GM21390 (cell line): ENCODE measurements around the gene ADK.
"Not testable (repeated sequence)": the region's sequence is repeated elsewhere in the genome, so short reads cannot be mapped to it uniquely, and the experiment has no call there.

Experiments used
- ATAC-seq: cut with Tn5 transposase; IDR thresholded peaks from one replicate; pipeline ENCODE4 v1.9.1; 2021; ENCODE audit not compliant: unreplicated experiment

The ADK gene

DNA sequence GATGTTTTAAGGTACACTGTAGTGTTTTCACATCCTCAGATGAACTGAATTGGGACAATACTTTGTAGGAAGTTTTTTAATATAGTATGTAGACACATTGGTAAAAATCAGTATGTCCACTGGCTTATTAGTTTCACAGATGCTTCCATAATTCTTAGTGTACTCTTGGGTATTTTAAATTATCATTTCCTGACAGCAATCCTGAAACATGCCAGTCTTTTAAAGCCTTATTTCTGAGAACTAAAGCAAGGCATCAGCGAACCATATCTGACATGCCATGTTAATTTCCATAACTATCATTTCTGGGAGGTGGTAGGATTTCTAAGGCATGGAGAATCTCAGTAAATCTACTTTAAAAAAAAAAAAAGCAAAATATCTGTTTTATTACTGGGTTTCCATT, 266.4 kb downstream of the ADK start:
- ATAC-seq = no peak

DNA sequence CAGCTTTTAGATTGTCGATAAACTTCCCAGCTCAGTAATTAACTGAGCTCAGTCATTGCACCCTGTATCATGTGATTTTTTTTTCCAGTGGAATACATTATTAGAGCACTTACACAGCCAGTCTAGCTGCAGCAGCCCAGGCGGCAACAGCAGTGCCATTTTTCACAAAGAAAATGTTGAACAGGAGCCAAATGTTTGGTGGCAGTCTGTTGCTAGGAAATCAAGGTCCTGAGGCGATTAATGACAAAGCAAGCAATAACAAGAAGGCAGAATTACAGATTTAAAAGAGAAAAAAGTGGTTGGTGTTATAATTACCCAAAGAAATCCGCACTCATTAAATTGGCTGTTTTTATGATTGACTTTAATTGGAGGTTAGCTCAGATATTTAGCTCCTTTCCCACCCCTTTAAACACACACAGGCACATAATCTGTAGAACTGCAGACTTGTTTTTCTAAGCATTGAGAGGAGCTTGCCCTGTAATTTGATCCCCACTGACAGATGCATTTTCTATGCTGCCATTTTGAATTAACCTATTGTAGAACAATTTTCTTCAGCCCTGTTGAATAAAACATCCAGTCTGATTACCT, 267.4 kb downstream of the ADK start:
- ATAC-seq = no peak

GRCh38 chr10:74419491-74419951, 268.5 kb downstream of the ADK start:
- ATAC-seq = no peak

DNA sequence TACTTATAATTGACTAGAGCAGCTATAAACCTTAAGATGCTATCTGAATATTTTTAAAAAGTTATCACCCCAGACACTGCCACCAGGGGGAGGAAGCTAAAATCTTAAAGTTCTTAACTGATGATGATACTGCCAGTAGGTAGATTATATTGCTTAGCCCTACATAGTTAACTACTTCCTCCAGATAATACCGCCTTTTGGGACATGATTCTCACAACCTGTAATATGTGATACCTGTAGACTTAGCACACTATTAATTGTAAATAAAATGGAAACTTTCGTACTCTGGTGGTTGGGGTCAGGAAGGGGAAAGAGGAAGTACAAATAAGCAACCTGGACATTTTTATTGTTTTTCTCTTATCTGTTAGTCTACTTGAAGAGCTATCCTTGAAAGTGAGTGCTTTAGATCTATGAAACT, 268.9 kb downstream of the ADK start:
- ATAC-seq = no peak

DNA sequence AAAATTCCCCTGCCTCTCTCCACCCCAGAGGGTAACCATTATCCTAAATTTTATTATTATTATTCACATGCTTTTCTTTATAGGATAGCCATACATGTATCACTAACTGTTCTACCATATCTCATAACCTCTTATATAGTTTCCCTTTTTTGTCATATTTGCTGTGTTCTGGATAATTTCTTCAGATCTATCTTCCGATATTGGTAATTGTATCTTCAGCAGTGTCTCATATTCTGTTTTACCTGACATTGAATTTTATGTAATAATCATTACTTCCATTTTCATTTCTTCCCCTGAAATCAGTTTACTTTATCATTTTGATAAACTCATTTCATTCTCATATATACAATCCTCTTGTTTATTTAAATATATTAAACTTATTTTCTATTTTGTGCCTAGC, 273.5 kb downstream of the ADK start:
- ATAC-seq = no peak

GRCh38 chr10:74425456-74426001, 274.5 kb downstream of the ADK start:
- no peak for ATAC-seq

DNA sequence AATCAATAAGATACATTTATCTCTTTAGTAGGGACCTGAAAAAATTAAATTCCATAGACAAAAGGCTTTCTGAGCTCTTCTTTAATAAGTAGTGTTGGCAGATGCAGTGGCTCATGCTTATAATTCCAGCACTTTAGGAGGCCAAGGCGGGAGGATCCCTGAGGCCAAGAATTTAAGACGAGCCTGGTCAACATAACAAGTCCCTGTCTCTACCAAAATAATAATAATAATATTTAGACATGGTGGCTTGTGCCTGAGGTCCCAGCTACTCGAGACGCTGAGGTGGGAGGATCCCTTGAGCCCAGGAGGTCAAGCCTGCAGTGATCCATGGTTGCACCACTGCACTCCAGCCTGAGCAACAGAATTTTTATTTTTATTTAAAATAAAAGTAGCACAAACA, 280.8 kb downstream of the ADK start:
- no peak for ATAC-seq

DNA sequence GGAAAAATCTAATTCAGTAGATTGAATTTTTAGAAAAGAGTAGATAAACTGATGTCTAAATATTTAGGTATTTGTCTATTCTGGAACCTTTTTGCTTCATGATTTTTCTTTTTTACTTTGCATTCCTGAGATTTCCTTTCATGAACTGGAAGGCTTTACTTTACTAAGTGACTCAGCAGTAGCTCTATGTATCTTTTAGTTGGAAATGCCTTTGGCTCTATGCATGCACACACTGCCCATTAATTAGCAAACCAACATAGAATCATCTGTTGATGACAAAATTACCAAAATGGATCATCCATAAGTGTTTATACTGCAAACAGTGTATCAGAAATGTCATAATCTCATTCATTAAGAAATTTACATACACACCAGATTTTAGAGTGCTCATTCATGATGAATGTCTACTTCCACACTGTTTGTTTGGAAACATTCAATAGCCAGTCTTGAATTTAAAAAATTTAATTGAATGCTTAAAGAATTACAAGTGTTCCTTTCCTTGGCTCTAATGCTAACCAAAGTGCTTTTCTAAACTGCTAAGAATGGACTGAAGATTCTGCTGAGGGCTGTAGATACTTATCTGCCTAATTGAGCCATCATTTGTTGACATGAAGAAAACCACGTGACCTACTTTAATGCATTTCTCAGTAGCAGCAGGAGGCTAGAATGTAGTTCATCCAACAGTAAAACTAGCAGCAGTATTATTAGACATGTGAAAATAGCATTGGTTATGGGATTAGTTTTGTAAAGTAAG, 282.0 kb downstream of the ADK start:
- no peak for ATAC-seq

DNA sequence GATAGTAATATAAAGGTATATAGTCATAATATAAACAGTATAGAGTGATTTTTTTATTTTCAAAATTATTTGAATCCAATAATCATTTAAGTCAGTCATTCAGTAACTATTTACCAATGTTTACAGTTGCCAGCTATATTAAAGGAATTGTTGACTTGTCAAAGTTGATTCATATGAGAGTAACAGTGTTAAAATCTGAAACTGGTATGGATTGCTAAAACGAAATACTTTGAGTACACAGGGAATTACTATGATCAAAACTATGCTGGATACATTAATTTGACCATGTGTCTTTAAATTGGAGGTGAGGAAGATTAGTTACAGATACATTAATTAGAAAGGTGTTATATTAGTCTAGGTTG, 282.6 kb downstream of the ADK start:
- no peak for ATAC-seq

DNA sequence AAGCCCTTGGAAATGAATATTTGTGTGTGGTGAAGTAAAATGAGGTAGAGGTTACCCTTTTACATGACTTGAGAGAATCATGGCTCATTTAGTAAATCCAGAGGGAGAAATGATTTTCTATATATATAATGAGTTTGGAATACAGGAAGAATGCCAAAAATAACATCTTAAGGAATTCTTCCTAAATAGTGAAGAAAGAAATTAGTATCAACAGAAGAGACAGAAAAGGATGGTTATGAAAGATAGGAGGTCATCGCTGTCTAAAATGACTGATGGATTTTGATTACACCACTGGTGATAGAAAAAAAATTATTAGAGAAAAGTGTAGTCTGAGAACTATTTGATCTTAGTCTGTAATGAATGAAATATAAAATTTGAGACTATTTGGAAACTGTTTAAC, 283.0 kb downstream of the ADK start:
- no peak for ATAC-seq

DNA sequence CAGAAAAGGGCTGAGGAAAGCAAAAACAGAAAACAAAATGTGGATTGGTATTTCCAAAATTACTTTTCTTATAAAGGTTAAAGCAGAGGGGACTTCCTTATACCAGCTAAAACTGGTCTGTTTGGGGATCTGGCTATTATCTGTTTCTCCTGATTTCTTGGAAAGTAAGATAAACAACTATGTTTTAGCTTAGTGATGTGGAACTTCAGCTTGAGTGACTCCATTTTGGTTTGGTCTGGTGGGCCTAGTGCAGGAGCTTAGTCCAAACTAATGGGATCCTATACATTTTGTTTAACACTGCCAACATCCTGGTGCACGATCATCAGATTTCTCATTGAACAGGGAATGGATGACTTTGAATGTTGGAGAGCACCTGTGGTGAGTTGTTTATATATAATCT, 283.5 kb downstream of the ADK start:
- no peak for ATAC-seq

GRCh38 chr10:74436523-74437170, 285.6 kb downstream of the ADK start:
- no peak for ATAC-seq

GRCh38 chr10:74437822-74438221, 286.8 kb downstream of the ADK start:
- no peak for ATAC-seq

- no peak for ATAC-seq
These were observed 288.2 kb downstream of the ADK start for GRCh38 chr10:74439213-74439612.

DNA sequence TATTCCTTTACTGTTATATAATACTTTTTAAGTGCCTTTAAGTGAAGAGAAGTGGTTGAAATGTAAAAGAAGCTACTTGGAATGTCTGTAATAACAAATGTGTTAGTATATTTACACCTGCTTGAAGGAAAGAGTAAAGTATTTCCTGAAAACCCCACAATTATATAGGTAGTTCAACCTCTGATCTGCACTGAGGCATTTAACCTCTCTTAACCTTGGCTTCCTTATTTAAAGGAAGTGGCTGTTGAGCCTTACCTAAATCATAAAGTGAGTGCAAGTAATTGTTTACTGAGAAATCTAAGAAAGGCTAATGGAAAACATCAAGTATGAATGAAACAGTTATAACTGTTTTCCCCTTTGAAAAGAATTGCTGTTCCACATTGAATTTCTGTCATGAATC, 294.5 kb downstream of the ADK start:
- no peak for ATAC-seq

GRCh38 chr10:74450602-74451001, 299.6 kb downstream of the ADK start:
- no peak for ATAC-seq

DNA sequence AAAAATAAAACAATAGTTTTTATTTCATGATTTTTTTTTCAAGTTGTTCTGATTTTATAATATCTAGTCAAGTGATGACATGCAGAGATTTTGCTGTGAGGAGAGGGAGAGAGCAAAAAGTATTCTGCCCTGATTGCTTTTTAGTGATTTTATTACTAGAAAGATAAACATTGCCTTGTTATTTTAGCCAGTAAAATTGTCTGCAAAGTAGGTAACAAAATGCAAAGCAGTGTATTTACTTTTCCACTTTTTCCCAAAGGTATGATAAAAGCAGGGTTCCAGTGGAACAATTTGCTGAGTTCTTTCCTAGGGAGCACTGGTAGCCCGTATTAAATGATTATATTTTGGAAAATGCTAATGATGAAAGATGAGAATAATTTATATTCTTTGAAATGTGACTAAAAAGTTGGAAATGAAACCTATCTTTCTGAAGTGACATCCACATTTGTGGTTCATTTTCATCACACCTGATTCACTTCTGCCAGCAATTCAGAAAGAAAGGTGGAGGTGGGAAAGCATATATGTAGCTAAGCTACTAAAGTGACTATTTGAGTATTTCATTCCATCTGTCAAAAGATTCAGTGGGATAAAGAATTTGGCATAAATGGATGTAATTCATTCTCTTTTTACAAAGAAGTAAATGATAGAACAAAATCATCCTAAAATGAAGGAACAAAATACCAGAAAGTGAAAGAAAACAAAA, 300.3 kb downstream of the ADK start:
- no peak for ATAC-seq

- no peak for ATAC-seq
These were observed 302.1 kb downstream of the ADK start for GRCh38 chr10:74453169-74453568.

- ATAC-seq = not testable (repeated sequence)
These were observed 306.5 kb downstream of the ADK start for GRCh38 chr10:74457478-74457877.

- no peak for ATAC-seq
These were observed 309.8 kb downstream of the ADK start for GRCh38 chr10:74460812-74461211.

DNA sequence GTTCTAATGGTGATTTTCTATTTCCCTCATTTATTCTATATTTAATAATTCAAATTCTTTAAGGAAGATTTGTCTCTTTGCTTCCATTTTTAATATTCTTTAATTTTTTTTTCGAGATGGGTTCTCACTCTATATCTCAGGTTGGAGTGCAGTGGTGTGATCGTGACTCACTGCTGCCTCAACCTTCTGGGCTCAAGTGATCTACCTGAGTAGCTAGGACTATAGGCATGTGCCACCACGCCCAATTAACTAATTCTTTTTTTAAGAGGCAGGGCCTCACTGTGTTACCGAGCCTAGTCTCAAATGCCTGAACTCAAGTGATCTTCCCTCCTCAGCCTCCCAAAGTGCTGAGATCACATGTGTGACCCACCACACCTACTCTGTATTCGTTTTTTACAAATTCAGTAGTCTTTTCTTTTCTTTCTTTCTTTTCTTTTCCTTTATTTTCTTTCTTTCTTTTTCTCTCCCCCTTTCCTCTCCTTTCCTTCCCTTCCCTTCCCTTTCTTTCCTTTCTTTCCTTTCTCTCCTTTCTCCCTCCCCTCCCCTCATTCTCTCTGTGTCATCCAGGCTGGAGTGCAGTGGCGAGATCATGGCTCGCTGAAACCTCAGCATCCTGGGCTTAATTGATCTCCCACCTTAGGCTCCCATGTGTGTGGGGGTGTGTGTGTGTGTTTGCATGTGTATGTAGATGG, 323.1 kb downstream of the ADK start:
- ATAC-seq = no peak
